Mesendoderm (in vitro differentiated cells): Measurements from ENCODE around the gene HAVCR2.

Source experiments
- DNase-seq: peaks from one replicate; pipeline ENCODE4 v3.0.0; 2013
- H2AK5ac ChIP-seq: 2 replicates; pipeline ENCODE4 v1.6.1; 2013; ENCODE audit warnings: low read length, inconsistent platforms
- H2BK120ac ChIP-seq: 2 replicates; pipeline ENCODE4 v1.6.1; 2013; ENCODE audit warnings: low read depth, mild to moderate bottlenecking, low read length, moderate library complexity, mixed read lengths
- H2BK15ac ChIP-seq: replicated peaks from 2 replicates; pipeline ENCODE4 v1.6.1; 2013; ENCODE audit warnings: low read depth, mild to moderate bottlenecking, moderate library complexity
- H2BK5ac ChIP-seq: 2 replicates; pipeline ENCODE4 v1.6.1; 2013; ENCODE audit warnings: low read length, inconsistent platforms
- H3K18ac ChIP-seq: 2 replicates; pipeline ENCODE4 v1.6.1; 2013; ENCODE audit warnings: mild to moderate bottlenecking, low read length, mixed read lengths
- H3K23ac ChIP-seq: one replicate; pipeline ENCODE4 v1.6.1; 2013; ENCODE audit warnings: low read length
- H3K27ac ChIP-seq: 2 replicates; pipeline ENCODE4 v1.5.1; 2013; ENCODE audit warnings: low read depth, mild to moderate bottlenecking, inconsistent platforms, low read length, moderate library complexity
- H3K27me3 ChIP-seq: 2 replicates; pipeline ENCODE4 v1.6.1; 2013; ENCODE audit warnings: low read length, control low read depth, mild to moderate bottlenecking, inconsistent platforms; ENCODE audit not compliant: insufficient read depth, poor library complexity
- H3K36me3 ChIP-seq: 2 replicates; pipeline ENCODE4 v1.6.1; 2013; ENCODE audit warnings: low read length, inconsistent platforms; ENCODE audit not compliant: control insufficient read depth, insufficient read depth
- H3K4ac ChIP-seq: one replicate; pipeline ENCODE4 v1.6.1; 2013; ENCODE audit warnings: low read depth, mild to moderate bottlenecking, low read length, moderate library complexity
- H3K4me1 ChIP-seq: 2 replicates; pipeline ENCODE4 v1.6.1; 2013; ENCODE audit warnings: low read depth, low read length, inconsistent platforms; ENCODE audit not compliant: control insufficient read depth
- H3K4me2 ChIP-seq: 2 replicates; pipeline ENCODE4 v1.6.1; 2013; ENCODE audit warnings: low read length
- H3K4me3 ChIP-seq: 2 replicates; pipeline ENCODE4 v1.5.1; 2013; ENCODE audit warnings: mild to moderate bottlenecking, low read length
- H3K56ac ChIP-seq: one replicate; pipeline ENCODE4 v1.6.1; 2013; ENCODE audit warnings: low read length
- H3K79me1 ChIP-seq: 2 replicates; pipeline ENCODE4 v1.6.1; 2013; ENCODE audit warnings: low read length, inconsistent platforms
- H3K79me2 ChIP-seq: 2 replicates; pipeline ENCODE4 v1.6.1; 2013; ENCODE audit warnings: mild to moderate bottlenecking, low read length; ENCODE audit not compliant: control insufficient read depth, insufficient read depth
- H3K9ac ChIP-seq: 2 replicates; pipeline ENCODE4 v1.6.1; 2013; ENCODE audit warnings: low read length, inconsistent platforms
- H4K5ac ChIP-seq: one replicate; pipeline ENCODE4 v1.6.1; 2013; ENCODE audit warnings: low read length
- H4K8ac ChIP-seq: one replicate; pipeline ENCODE4 v1.6.1; 2013; ENCODE audit warnings: low read depth, mild to moderate bottlenecking, control low read depth, low read length, moderate library complexity
- WGBS: extraction: QIAGEN DNeasy Blood & Tissue Kit; methylation state at CpG from one replicate; pipeline ENCODE4 v1.1.7; 2013; ENCODE audit warnings: low lambda C conversion rate, missing lambda C conversion rate; ENCODE audit not compliant: insufficient coverage; ENCODE audit errors: extremely low coverage; 5-methylcytosine and 5-hydroxymethylcytosine counted together

Gene HAVCR2

DNA sequence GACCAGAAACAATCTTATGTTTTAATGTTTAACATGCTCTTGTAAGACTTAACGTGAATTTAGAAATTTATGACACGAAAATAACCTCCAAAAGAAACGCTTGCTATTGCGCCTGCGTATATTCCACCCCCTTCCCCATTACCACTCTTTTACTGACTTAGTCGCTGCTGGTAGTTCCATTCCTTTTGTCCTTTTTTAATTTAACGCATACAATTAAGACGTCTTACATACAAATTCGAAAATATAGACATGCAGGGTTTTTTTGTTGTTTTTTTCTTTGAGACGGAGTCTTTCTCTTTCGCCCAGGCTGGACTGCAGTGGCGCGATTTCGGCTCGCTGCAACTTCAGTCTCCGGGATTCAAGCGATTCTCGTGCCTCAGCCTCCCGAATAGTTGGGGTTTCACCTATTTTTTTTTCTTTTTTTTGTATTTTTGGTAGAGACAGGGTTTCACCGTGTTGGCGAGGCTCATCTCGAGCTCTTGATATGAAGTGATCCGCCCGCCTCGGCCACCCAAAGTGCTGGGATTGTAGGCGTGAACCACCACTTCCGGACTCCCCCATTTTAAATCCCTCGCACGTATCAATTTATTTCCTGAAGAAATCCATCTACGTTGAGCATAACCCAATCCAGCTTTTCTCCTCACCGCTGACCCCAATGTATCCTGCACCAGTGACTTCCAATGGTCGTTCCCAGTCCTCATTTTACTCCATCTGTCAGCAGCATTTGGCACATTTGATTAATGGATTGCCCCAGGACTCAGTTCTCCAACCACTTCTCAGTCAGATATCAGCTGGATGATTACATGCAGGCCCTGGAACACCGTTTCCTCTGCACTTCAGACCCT, 34.5 kb upstream of the HAVCR2 start:
- Histone ChIP-seq H4K8ac (no peak overlapping the region), H2BK120ac (no peak overlapping the region), H3K36me3 (no peaks in the 10 kb centered on the region), H3K23ac (no peak overlapping the region), H4K5ac (peak overlapping the region; percentile 77), H3K4ac (no peak overlapping the region), H3K18ac (no peak overlapping the region), H2BK15ac (no peak overlapping the region), H3K56ac (no peak overlapping the region), H2BK5ac (no peak overlapping the region), H3K4me1 (no peaks in the 10 kb centered on the region), H3K27ac (no peak overlapping the region), H3K79me1 (peaks cover 4% of the 10 kb centered on the region), H2AK5ac (no peak overlapping the region), H3K79me2 (peaks cover 5% of the 10 kb centered on the region), H3K4me2 (no peak overlapping the region), H3K27me3 (no peaks in the 10 kb centered on the region), H3K4me3 (no peak overlapping the region), H3K9ac (no peak overlapping the region)
- WGBS, result no CpG with 5 or more reads among the region's 33 CpGs
- no peak for DNase-seq

DNA sequence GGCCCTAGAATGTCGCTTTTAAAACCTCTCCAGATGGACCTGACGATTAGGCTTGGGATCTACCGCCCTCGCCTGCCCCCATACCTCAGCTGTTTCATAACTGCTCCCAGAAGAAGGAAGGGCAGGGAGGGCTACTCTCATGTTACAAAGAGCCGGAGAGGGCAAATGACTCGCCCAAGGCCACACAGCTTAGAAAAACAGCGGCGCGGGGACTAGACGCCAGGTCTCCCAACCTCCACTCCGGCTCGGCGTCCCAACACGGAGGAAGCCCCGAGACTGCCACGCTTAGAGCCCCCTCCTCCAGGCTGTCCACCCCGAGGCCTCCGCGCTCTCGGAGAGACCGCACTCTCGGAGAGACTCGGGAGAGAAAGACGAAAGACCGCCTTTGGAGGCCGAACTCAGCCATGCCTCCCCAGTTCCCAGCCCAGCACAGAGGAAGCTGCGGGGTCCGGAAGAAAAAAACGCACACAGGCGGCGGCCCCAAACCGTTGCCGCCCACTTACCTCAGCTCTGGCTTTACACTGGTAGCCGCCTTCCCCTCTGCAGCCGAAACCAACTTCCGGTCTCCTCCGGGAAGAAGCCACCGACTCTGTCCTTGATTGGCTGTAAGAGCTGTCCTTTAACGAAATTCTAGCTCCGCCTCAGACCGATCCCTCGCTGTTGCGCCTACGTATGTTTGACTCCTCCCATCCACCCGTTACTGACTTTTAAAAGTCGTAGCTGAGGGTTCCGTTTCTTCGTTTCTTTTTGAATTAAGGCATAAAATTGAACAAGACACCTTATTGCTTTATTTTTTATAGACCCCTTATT, 33.7 kb upstream of the HAVCR2 start, which contains the start of gene MED7:
Gene MED7, minus strand, starts transcription at position 549 of the 810 bp plus-strand sequence. CDS start 3,434 bp downstream, outside the sequence.
- H3K23ac ChIP-seq, result no peak within 1 kb of the TSS
- no CpG with 5 or more reads among the region's 48 CpGs for WGBS
- H2AK5ac ChIP-seq, result no peak within 1 kb of the TSS
- H3K27ac ChIP-seq, result peak within 1 kb of the TSS; percentile 80
- peak within 1 kb of the TSS; percentile 74 for H3K4me2 ChIP-seq
- H3K79me1 ChIP-seq, result peaks cover 4% of the 10 kb centered on the region
- peak within 1 kb of the TSS; percentile 94 for H3K56ac ChIP-seq
- H3K36me3 ChIP-seq, result peaks cover under 1% of the 10 kb centered on the region
- H3K4ac ChIP-seq, result peak within 1 kb of the TSS; percentile 38
- H4K5ac ChIP-seq, result peak within 1 kb of the TSS; percentile 77
- H2BK15ac ChIP-seq, result no peak within 1 kb of the TSS
- H3K79me2 ChIP-seq, result peaks cover 5% of the 10 kb centered on the region
- H3K4me1 ChIP-seq, result no peaks in the 10 kb centered on the region
- peak within 1 kb of the TSS; percentile 69 for H4K8ac ChIP-seq
- peak; percentile 100 for DNase-seq
- H2BK120ac ChIP-seq, result no peak within 1 kb of the TSS
- H3K27me3 ChIP-seq, result no peaks in the 10 kb centered on the region
- peak within 1 kb of the TSS; percentile 96 for H3K4me3 ChIP-seq
- peak within 1 kb of the TSS; percentile 70 for H3K18ac ChIP-seq
- no peak within 1 kb of the TSS for H2BK5ac ChIP-seq
- peak within 1 kb of the TSS; percentile 97 for H3K9ac ChIP-seq

DNA sequence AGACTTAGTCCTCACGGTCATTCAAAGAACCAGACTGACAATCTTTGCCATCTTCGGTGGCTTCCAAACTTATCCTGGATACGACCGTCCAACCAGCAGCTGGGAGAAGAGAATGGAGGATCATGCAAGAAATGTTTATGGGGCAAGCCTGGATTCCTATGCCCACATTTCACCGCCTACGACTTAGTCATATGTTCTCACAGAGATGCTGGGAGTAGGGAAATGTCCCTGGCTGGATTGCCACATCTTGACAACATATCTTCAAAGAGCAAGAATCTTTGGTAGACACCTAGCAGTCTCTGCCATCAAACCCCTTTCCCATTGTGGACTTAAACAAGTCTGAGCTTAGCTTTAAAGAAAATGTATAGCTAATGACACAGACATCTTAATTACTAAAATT, 28.8 kb upstream of the HAVCR2 start:
- DNase-seq, result no peak
- H3K4me2 ChIP-seq, result no peak overlapping the region
- peaks cover 1% of the 10 kb centered on the region for H3K36me3 ChIP-seq
- H3K27ac ChIP-seq, result no peak overlapping the region
- H4K5ac ChIP-seq, result no peak overlapping the region
- no peak overlapping the region for H2BK120ac ChIP-seq
- H3K56ac ChIP-seq, result no peak overlapping the region
- WGBS, result no CpG with 5 or more reads among the region's 6 CpGs
- no peak overlapping the region for H2BK15ac ChIP-seq
- no peak overlapping the region for H4K8ac ChIP-seq
- H3K18ac ChIP-seq, result no peak overlapping the region
- no peaks in the 10 kb centered on the region for H3K4me1 ChIP-seq
- no peak overlapping the region for H2AK5ac ChIP-seq
- no peak overlapping the region for H3K4ac ChIP-seq
- peaks cover 4% of the 10 kb centered on the region for H3K79me1 ChIP-seq
- no peak overlapping the region for H3K23ac ChIP-seq
- no peak overlapping the region for H3K4me3 ChIP-seq
- no peak overlapping the region for H3K9ac ChIP-seq
- peaks cover 5% of the 10 kb centered on the region for H3K79me2 ChIP-seq
- no peak overlapping the region for H2BK5ac ChIP-seq
- H3K27me3 ChIP-seq, result no peaks in the 10 kb centered on the region

DNA sequence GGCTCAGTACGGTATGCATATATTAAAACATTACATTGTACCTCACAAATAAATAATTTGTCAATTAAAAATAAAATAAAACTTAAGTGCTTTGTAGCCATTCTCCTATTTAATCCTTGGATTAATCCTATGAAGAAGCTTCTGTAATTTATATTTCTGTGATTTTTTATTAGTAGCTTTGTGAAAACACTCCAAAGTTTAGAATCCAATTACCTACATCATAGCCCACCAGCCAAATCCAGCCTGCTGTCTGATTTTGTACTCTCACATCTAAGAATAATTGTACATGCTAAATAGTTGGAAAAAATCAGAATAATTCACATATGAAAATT, 23.4 kb upstream of the HAVCR2 start:
- H3K4me2 ChIP-seq, result no peak overlapping the region
- no peak overlapping the region for H3K23ac ChIP-seq
- no peaks in the 10 kb centered on the region for H3K27me3 ChIP-seq
- no peak overlapping the region for H3K4me3 ChIP-seq
- H3K18ac ChIP-seq, result no peak overlapping the region
- WGBS, result no CpG with 5 or more reads among the region's 1 CpG
- no peaks in the 10 kb centered on the region for H3K79me2 ChIP-seq
- H4K5ac ChIP-seq, result no peak overlapping the region
- no peak overlapping the region for H3K27ac ChIP-seq
- H2BK15ac ChIP-seq, result no peak overlapping the region
- H2BK5ac ChIP-seq, result no peak overlapping the region
- H3K4me1 ChIP-seq, result no peaks in the 10 kb centered on the region
- H3K4ac ChIP-seq, result no peak overlapping the region
- no peak overlapping the region for H4K8ac ChIP-seq
- no peaks in the 10 kb centered on the region for H3K36me3 ChIP-seq
- no peak for DNase-seq
- no peak overlapping the region for H3K56ac ChIP-seq
- no peak overlapping the region for H3K9ac ChIP-seq
- H2AK5ac ChIP-seq, result no peak overlapping the region
- H2BK120ac ChIP-seq, result no peak overlapping the region
- H3K79me1 ChIP-seq, result no peaks in the 10 kb centered on the region

DNA sequence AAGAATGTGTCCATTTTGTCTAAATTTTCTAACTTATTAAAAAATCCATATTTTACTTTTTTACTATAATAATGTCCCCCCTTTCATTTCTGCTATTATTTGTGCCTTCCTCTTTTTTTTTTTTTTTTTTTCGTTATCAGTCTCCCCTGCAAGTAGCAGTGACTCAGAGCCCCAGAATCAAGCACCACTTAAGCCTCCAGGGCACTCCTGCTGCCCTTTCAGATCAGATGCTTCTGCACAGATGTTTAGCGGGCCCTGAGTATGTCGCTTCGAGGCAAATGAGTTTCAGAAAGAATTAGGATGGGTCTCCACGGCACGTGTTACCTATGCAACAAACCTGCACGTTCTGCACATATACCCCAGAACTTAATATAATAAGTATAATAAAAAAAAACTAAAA, 22.1 kb upstream of the HAVCR2 start:
- peak; percentile 46 for DNase-seq
- Histone ChIP-seq H4K8ac (no peak overlapping the region), H3K4ac (no peak overlapping the region), H3K4me2 (no peak overlapping the region), H2BK15ac (no peak overlapping the region), H3K4me3 (no peak overlapping the region), H3K79me2 (no peaks in the 10 kb centered on the region), H3K23ac (no peak overlapping the region), H3K56ac (no peak overlapping the region), H3K79me1 (no peaks in the 10 kb centered on the region), H4K5ac (no peak overlapping the region), H3K36me3 (no peaks in the 10 kb centered on the region), H3K4me1 (no peaks in the 10 kb centered on the region), H3K27ac (no peak overlapping the region), H3K9ac (no peak overlapping the region), H3K27me3 (no peaks in the 10 kb centered on the region), H3K18ac (no peak overlapping the region), H2BK5ac (no peak overlapping the region), H2AK5ac (no peak overlapping the region), H2BK120ac (no peak overlapping the region)
- WGBS, result no CpG with 5 or more reads among the region's 7 CpGs
